ENCODE results near the gene PANK1.
"Not testable (repeated sequence)": the region's sequence is repeated elsewhere in the genome, so short reads cannot be mapped to it uniquely, and the experiment has no call there.

Gene PANK1

GRCh38 chr10:89651916-89652573 is 7.0 kb upstream of the PANK1 start:
- DNase-seq = no peak

DNA sequence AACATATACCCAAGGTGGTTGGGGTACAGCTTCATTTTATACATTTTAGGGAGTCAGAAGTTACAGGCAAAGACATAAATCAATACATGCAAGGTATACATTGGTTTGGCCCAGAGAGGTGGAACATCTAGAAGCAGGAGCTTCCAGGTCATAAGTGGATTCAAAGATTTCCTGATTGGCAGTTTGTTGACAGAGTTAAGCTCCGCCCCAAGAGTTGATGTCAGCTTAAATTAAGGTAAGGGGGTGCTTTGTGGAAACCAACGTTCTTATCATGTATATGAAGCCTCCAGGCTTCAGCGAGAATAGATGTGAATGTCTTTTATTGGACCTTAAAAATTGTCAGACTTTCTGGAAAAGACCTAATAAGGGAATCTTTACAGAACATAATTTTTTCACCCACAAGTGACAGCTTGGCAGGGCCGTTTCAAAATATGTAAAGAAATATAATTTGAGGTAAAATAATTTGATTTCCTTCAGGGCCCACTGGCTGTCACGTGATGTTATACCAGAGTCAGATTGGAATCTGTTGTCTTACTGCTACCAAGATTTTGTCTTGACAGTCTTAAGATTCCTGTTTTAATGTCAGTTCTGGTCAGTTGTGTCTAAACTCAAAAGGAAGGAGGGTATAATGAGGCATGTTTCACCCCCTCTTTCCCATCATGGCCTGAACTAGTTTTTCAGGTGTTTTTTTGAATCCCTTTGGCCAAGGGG is 6.3 kb upstream of the PANK1 start:
- no peak for DNase-seq

- no peak for DNase-seq
Observed at GRCh38 chr10:89649051-89649450, 4.0 kb upstream of the PANK1 start.

DNA sequence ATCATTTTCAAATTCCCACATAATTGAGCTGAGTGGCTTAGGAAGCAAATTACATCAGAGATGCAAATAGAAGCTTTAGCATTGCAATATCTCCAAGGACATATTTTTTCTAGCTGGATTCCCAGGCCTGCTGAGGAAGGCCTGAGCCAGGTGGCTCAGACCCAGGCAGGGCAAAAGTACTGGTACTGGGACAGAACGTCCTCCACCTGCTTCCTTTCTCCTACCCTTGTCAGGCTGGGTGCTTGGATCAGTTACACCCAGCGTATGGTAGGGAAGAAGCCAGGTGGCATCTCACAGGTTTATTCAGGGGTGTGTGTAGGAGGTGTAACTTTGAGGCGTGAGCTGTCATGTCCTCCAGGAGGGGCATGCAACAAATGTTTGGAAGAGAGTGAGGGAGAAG is 3.0 kb upstream of the PANK1 start:
- no peak for DNase-seq

DNA sequence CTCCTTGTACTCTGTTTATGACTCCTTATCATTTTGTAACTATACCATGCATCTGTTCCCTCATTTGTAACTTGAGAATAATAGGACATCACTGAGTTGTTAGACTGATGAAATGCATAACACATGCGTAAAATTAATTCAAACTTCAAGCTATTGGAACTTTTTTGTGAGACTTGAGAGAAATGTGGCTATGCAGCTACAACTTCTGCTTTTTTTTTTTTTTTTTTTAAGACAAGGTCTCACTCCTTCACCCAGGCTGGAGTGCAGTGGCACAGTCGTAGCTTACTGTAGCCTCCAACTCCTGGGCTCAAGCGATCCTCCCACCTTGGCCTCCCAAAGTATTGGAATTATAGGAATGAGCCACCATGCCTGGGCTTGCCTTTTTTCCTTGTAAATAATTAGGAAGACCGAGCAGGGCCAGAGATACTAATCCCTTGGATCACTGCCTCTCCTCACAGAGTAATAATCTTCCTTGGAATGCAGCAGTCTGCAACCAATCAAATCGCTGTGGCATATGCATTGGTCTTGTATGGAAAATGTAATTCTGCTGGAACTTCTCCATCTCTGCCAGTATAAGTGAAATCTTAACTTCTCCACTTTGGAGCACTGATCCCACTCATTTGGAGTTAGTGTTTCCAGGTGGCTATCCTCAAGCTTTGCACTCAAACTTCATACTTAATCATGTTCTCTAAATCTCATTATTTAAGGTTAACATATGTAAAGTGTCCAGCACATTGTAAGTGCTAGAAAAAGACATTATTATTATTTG is 2.0 kb upstream of the PANK1 start:
- DNase-seq = no peak

- DNase-seq = no peak
Observed at GRCh38 chr10:89645742-89646172, 715 bp upstream of the PANK1 start.

- DNase-seq = no peak
Observed at GRCh38 chr10:89644691-89644966, 413 bp downstream of the PANK1 start.

DNA sequence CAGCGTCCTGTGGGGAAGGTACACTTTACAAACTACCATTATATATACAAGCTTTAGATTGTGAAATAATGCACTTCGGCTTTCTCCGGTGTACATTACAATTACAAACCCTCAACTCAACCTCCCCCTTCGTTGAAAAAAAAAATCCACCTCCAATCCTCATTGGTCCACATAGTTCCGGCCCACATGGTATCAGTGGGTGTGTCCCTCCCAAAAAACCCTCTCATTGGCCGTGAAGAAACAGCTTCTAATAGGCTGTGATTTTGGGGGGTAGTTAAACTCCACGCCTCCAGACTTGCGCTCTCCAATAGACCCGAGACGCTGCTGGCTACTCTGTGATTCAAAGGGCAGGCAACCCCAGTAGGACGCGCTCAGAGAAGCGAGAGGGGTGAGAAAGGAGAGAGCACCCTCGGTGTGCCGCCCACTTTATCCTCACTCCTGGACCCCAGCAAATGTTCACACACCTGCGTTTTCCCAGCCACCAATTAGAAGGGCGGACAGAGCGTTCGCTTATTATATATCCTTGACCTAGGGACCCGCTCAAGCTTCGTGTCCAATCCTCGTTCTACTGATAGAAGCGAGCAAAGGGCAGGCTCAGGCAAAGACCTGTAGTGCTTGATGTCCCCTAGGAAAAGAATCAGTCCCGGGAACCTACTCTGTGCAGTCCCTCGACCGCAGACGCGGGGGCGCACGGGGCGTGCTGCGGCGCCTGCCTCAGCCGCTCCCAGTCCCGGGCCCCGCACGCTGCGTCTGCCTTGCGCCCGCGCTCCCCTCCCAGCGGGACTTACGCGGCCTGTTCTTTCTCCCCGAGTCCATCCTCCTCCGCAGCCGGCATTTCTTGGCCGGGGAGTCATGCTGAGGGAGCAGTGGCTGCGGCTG is 991 bp downstream of the PANK1 start:
- peak; percentile 89 for DNase-seq

- DNase-seq = no peak
Observed at GRCh38 chr10:89643431-89643811, 1.6 kb downstream of the PANK1 start.

GRCh38 chr10:89642193-89642592 is 2.8 kb downstream of the PANK1 start:
- DNase-seq = no peak

GRCh38 chr10:89640241-89640640 is 4.8 kb downstream of the PANK1 start:
- no peak for DNase-seq

DNA sequence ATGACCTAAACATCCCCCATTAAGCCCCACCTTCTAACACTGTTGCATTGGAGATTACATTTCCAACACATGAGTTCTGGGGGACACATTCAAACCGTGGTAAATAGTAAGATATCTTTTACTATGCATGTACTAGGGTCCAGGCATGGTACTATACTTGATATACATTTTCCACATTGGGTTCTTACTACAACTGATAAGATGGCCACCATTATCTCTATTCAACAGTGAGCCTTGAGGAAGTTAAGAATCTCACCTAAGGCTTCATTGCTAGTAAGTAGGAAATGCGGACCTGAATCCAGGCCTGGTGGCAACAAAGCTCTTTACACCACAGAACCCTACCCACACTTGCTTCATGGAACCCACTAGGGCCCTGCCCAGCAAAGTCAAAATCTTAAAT is 5.7 kb downstream of the PANK1 start:
- DNase-seq = no peak

GRCh38 chr10:89637113-89637512 is 7.9 kb downstream of the PANK1 start:
- no peak for DNase-seq

GRCh38 chr10:89634637-89635036 is 10.4 kb downstream of the PANK1 start:
- no peak for DNase-seq

DNA sequence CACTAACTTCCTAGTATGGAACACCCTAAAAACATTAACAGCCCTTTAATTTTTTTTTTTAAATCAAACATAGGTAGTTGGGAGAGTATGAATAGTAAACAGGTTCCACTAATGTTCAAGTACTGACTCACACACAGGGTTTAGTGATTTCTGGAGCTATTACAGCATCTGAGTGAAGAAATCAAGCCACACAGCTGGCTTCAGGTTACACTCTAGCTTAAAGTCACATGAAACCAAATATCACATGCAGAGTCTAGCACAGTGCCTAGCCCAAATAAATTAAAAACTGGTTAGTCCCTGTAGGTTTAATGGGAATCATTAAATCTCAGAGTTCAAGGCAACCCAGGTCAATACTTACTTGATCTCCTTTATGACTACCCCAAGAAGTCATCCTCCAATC is 11.6 kb downstream of the PANK1 start:
- DNase-seq = no peak

DNA sequence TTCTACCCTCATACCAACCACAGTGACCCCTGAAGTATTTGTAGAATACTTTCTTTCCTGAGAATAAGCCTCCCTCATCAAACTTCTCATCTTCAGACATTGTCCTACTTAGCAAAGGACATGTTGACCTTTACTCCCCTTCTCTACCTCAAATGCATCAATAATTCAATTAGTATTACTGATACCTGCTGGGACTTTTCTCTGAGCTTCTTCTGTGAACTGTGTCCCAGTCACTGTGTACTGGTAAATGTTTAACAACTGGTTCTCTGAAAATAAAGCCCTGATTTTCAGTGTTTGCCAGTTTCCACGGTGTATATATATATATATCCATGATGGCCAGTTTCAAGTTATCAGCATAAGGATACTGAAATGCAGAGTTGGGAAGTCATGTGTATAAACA is 12.2 kb downstream of the PANK1 start:
- DNase-seq = no peak

DNA sequence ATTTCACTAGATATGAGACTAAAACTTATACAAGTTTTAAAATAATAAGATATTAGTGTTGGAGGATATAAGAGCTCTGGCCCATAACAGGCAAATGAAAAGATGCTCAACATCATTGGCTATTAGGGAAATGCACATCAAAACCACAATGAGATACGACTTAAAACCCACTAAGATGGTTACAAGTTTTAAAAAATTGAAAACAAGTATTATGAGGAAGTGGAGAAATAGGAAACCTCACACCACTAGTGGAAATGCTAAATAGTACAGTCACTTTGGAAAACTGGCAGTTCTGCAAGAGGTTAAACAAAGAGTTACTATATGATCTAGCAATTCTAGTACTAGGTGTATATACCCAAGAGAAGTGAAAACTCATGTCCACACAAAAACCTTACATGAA is 17.2 kb downstream of the PANK1 start:
- no peak for DNase-seq

DNA sequence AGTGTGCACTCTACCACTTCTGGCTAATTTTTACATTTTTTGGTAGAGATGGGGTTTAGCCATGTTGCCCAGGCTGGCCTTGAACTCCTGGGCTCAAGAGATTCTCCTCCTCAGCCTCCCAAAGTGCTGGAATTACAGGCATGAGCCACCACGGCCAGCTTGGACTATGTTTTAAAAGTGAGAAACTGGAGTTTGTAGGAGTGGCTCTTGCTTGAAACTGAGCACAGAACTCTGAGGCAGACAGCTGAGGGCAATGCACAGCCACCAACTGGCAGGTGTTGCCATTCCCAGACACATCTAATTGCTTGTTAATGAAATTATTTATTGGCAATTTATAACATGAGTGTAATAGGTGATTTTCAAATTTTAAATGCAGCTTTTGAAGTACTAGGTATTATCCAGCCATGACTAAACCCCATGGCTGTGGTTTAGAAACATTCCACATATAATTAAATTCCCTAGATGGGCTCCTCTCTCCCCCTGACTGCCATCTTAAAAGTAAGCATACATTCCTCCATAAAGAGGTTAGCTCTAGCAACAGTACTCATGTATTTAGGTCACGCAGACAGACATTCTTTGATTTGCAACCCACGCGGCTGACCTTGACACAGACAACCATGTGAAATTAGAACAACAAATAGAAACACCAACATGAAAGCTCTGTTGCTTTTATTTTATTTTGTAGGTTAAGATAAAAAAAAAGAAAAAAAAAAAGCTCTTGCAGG is 19.8 kb downstream of the PANK1 start:
- no peak for DNase-seq

GRCh38 chr10:89624020-89624419 is 21.0 kb downstream of the PANK1 start:
- no peak for DNase-seq

GRCh38 chr10:89622151-89622550 is 22.9 kb downstream of the PANK1 start:
- DNase-seq = no peak

DNA sequence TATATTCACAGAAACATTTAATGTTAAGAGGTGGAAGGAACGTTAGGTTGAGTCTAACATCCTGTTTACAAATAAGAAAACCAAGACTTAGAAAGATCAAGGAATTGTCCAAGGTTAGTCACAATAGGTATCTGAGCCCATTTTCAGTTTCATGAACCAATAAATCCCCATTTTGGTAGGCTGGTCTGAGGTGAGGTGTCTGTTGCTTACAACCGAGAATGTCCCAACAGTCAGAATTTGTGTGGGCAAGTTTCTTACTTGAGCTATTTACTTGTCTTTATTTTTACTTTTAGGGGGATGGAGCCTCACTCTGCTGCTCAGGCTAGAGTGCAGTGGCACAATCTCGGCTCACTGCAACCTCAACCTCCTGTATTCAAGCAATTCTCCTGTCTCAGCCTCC is 23.6 kb downstream of the PANK1 start:
- DNase-seq = no peak

- not testable (repeated sequence) for DNase-seq
Observed at GRCh38 chr10:89620296-89620695, 24.7 kb downstream of the PANK1 start.

DNA sequence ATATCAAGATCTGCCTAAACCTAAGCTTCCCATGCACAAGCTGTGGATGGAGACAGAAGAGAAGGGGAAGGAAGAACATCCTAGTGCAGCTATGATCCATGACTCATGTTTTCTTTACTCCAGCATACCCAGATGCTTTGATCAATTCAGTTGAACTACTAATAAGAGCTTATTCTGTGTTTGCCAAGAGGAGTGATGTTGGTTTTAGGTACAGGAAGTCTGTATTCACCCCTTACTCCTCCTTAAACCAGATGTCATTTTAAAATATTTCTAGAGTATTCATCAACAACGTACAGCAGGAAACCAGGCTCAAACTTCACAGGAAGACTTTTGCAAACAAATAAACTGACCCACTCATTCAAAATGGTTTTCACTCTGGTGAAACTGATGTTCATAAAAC is 29.2 kb downstream of the PANK1 start:
- DNase-seq = no peak

Measured in NCI-H748 treated with DMSO at 0.1 percent for 48 hours (cell line).